HG03025 (cell line): Measurements from ENCODE around the gene ATF7IP.

Experiments used
- ATAC-seq: cut with Tn5 transposase; IDR thresholded peaks from one replicate; pipeline ENCODE4 v1.9.1; 2021; ENCODE audit warnings: mild to moderate bottlenecking, moderate library complexity; ENCODE audit not compliant: unreplicated experiment, low FRiP score

Gene ATF7IP

DNA sequence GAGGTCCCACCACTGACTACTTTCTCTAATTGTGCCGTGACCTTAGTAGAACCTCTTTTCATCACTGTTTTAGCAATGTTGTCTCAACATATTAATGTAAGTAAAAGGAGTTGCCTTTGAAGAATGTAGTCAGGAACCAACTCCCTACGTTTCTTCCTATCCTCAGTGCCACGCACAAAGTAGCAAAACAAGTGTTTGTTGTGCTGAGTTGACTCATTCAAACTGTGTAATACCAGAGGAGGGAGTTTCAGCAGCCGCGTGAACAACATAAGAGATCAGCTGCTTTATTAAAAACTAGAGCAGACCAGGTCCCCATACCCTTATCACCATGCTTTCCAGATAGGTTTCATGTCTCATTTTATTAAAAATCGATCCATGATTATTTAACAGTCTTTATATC, 183.1 kb downstream of the ATF7IP start:
- no peak for ATAC-seq
